Activated T-helper 17 cell treated with anti-CD3 and anti-CD28 coated beads, Interleukin-2, amount 50 U/mL, for 72 hours (primary cell): ENCODE measurements around the gene TMEM69. TPM values are rescaled to one million over a fixed set of nuclear protein-coding genes. Genes with fewer than 3 reads are reported as not detected.
A peak's percentile ranks its signal among the peaks of the same experiment; 100 is the strongest.
"Not testable (repeated sequence)": the region's sequence is repeated elsewhere in the genome, so short reads cannot be mapped to it uniquely, and the experiment has no call there.

Source experiments
- ATAC-seq: fragments of 150-1000 bp; cut with Tn5 transposase; replicated peaks from 2 replicates; pipeline ENCODE4 v1.10.0; 2021; ENCODE audit warnings: mild to moderate bottlenecking, moderate library complexity
- H3K27ac Mint-ChIP-seq: one replicate; pipeline ENCODE4 v1.8.0; 2022; ENCODE audit warnings: mixed read lengths
- H3K27me3 Mint-ChIP-seq: one replicate; pipeline ENCODE4 v1.8.0; 2022; ENCODE audit warnings: mixed read lengths
- H3K36me3 Mint-ChIP-seq: one replicate; pipeline ENCODE4 v1.8.0; 2022; ENCODE audit warnings: low read depth, mild to moderate bottlenecking, mixed read lengths
- H3K4me1 Mint-ChIP-seq: one replicate; pipeline ENCODE4 v1.8.0; 2022; ENCODE audit warnings: mixed read lengths
- H3K4me3 Mint-ChIP-seq: one replicate; pipeline ENCODE4 v1.8.0; 2022; ENCODE audit warnings: mild to moderate bottlenecking, mixed read lengths
- H3K9me3 Mint-ChIP-seq: one replicate; pipeline ENCODE4 v1.8.0; 2022; ENCODE audit warnings: mixed read lengths
- total RNA-seq, 2 donors: library from RNA; stranded (reverse); gene quantifications; one replicate each; pipeline ENCODE4 v1.2.3, GENCODE V29; 2022

TMEM69 gene
- total RNA-seq, 2 donors from 2014 or later = 26.6 to 28.8 TPM

GRCh38 chr1:45687014-45687753 is 797 bp upstream of the TMEM69 start:
- Mint-ChIP-seq H3K4me3 (peak overlapping the region; percentile 99), H3K9me3 (no peaks in the 10 kb centered on the region), H3K36me3 (peaks cover 87% of the 10 kb centered on the region), H3K4me1 (peaks cover 9% of the 10 kb centered on the region), H3K27me3 (no peaks in the 10 kb centered on the region), H3K27ac (peak overlapping the region; percentile 99)
- ATAC-seq = peak; percentile 91

GRCh38 chr1:45693811-45694210 is 5.8 kb downstream of the TMEM69 start:
- not testable (repeated sequence) for H3K4me3 Mint-ChIP-seq, H3K4me1 Mint-ChIP-seq, ATAC-seq, H3K27me3 Mint-ChIP-seq, H3K9me3 Mint-ChIP-seq, H3K27ac Mint-ChIP-seq
- peaks cover 90% of the 10 kb centered on the region for H3K36me3 Mint-ChIP-seq

- H3K4me1 Mint-ChIP-seq = no peaks in the 10 kb centered on the region
Measured at GRCh38 chr1:45694823-45695222, 6.8 kb downstream of the TMEM69 start.

GRCh38 chr1:45704637-45705036 is 16.7 kb downstream of the TMEM69 start:
- peaks cover 17% of the 10 kb centered on the region for H3K36me3 Mint-ChIP-seq
- H3K27ac Mint-ChIP-seq = no peak overlapping the region
- no peaks in the 10 kb centered on the region for H3K27me3 Mint-ChIP-seq
- H3K4me1 Mint-ChIP-seq = no peaks in the 10 kb centered on the region
- no peak for ATAC-seq
- H3K9me3 Mint-ChIP-seq = no peaks in the 10 kb centered on the region
- H3K4me3 Mint-ChIP-seq = no peak overlapping the region

More at GRCh38 chr1:45694823-45695222, 6.8 kb downstream of the TMEM69 start:
- no peak overlapping the region for H3K27ac Mint-ChIP-seq
- no peaks in the 10 kb centered on the region for H3K27me3 Mint-ChIP-seq
- ATAC-seq = no peak
- no peak overlapping the region for H3K4me3 Mint-ChIP-seq
- peaks cover 86% of the 10 kb centered on the region for H3K36me3 Mint-ChIP-seq
- H3K9me3 Mint-ChIP-seq = no peaks in the 10 kb centered on the region

- no peak overlapping the region for H3K27ac Mint-ChIP-seq
- H3K27me3 Mint-ChIP-seq = no peaks in the 10 kb centered on the region
- H3K36me3 Mint-ChIP-seq = peaks cover 51% of the 10 kb centered on the region
- H3K4me3 Mint-ChIP-seq = no peak overlapping the region
- no peaks in the 10 kb centered on the region for H3K4me1 Mint-ChIP-seq
- ATAC-seq = no peak
- no peaks in the 10 kb centered on the region for H3K9me3 Mint-ChIP-seq
Measured at GRCh38 chr1:45713711-45714110, 25.7 kb downstream of the TMEM69 start.

- H3K4me1 Mint-ChIP-seq = no peaks in the 10 kb centered on the region
- H3K27me3 Mint-ChIP-seq = no peaks in the 10 kb centered on the region
- H3K36me3 Mint-ChIP-seq = peaks cover 43% of the 10 kb centered on the region
- H3K4me3 Mint-ChIP-seq = no peak overlapping the region
- H3K27ac Mint-ChIP-seq = no peak overlapping the region
- no peaks in the 10 kb centered on the region for H3K9me3 Mint-ChIP-seq
- no peak for ATAC-seq
Measured at GRCh38 chr1:45716700-45717099, 28.7 kb downstream of the TMEM69 start.

GRCh38 chr1:45717386-45717785 is 29.4 kb downstream of the TMEM69 start:
- H3K27me3 Mint-ChIP-seq, H3K27ac Mint-ChIP-seq, ATAC-seq, H3K4me1 Mint-ChIP-seq, H3K9me3 Mint-ChIP-seq, H3K4me3 Mint-ChIP-seq: not testable (repeated sequence)
- H3K36me3 Mint-ChIP-seq = peaks cover 37% of the 10 kb centered on the region

- ATAC-seq = no peak
- Mint-ChIP-seq H3K36me3 (peaks cover 37% of the 10 kb centered on the region), H3K27me3 (no peaks in the 10 kb centered on the region), H3K27ac (no peak overlapping the region), H3K9me3 (no peaks in the 10 kb centered on the region), H3K4me3 (no peak overlapping the region), H3K4me1 (no peaks in the 10 kb centered on the region)
Measured at GRCh38 chr1:45718289-45718688, 30.3 kb downstream of the TMEM69 start.

- Mint-ChIP-seq H3K9me3 (no peaks in the 10 kb centered on the region), H3K27ac (no peak overlapping the region), H3K4me1 (no peaks in the 10 kb centered on the region), H3K27me3 (no peaks in the 10 kb centered on the region), H3K4me3 (no peak overlapping the region), H3K36me3 (peaks cover 11% of the 10 kb centered on the region)
- no peak for ATAC-seq
Measured at GRCh38 chr1:45721207-45721606, 33.2 kb downstream of the TMEM69 start.

- ATAC-seq = no peak
- Mint-ChIP-seq H3K9me3 (no peaks in the 10 kb centered on the region), H3K36me3 (peaks cover 10% of the 10 kb centered on the region), H3K4me1 (no peaks in the 10 kb centered on the region), H3K4me3 (no peak overlapping the region), H3K27ac (no peak overlapping the region), H3K27me3 (no peaks in the 10 kb centered on the region)
Measured at GRCh38 chr1:45722809-45723208, 34.8 kb downstream of the TMEM69 start.

- Mint-ChIP-seq H3K36me3 (peaks cover 10% of the 10 kb centered on the region), H3K27ac (no peak overlapping the region), H3K9me3 (no peaks in the 10 kb centered on the region), H3K27me3 (no peaks in the 10 kb centered on the region), H3K4me1 (no peaks in the 10 kb centered on the region), H3K4me3 (no peak overlapping the region)
- no peak for ATAC-seq
Measured at GRCh38 chr1:45723248-45723930, 35.4 kb downstream of the TMEM69 start.

- not testable (repeated sequence) for H3K27ac Mint-ChIP-seq, ATAC-seq, H3K9me3 Mint-ChIP-seq, H3K4me3 Mint-ChIP-seq, H3K27me3 Mint-ChIP-seq, H3K4me1 Mint-ChIP-seq
- H3K36me3 Mint-ChIP-seq = peaks cover 16% of the 10 kb centered on the region
Measured at GRCh38 chr1:45726007-45726406, 38.0 kb downstream of the TMEM69 start.

GRCh38 chr1:45730075-45730779 is 42.2 kb downstream of the TMEM69 start:
- Mint-ChIP-seq H3K36me3 (peaks cover 21% of the 10 kb centered on the region), H3K4me3 (no peak overlapping the region), H3K4me1 (peaks cover 8% of the 10 kb centered on the region), H3K27me3 (no peaks in the 10 kb centered on the region), H3K27ac (no peak overlapping the region), H3K9me3 (no peaks in the 10 kb centered on the region)
- no peak for ATAC-seq

GRCh38 chr1:45730780-45731319 is 42.9 kb downstream of the TMEM69 start:
- no peak for ATAC-seq
- Mint-ChIP-seq H3K27me3 (no peaks in the 10 kb centered on the region), H3K4me1 (peaks cover 8% of the 10 kb centered on the region), H3K4me3 (no peak overlapping the region), H3K9me3 (no peaks in the 10 kb centered on the region), H3K27ac (no peak overlapping the region), H3K36me3 (peaks cover 21% of the 10 kb centered on the region)
